Right lobe of liver (tissue), 4 donors: ENCODE measurements around the gene PRKCD.

Source experiments
- CTCF ChIP-seq, 4 donors: fragments of 200-600 bp in 3 of 4; fragments of 450-650 bp in 1 of 4; IDR thresholded peaks; one replicate each; pipeline versions ENCODE4 v1.5.1 to v1.8.0; 2016 to 2022; ENCODE audit warnings: antibody characterized with exemption in 4 of 4, mild to moderate bottlenecking in 2 of 4
- POLR2A ChIP-seq: fragments of 450-650 bp; IDR thresholded peaks from one replicate; pipeline ENCODE4 v1.6.1; 2017; ENCODE audit warnings: antibody characterized with exemption, mild to moderate bottlenecking
- donor health status: DM: no; HTN: no; CAD: no.
- donor health status: DM: no; HTN: no; CAD: no.
- donor health status: DM: no; HTN: yes; CAD: no.

GRCh38 chr3:53192608-53193007, 31.6 kb downstream of the PRKCD start:
- no peak for TF ChIP-seq CTCF (IDR thresholded peaks at IDR 0.05)
- no peak for TF ChIP-seq POLR2A
